Fibroblast of the aortic adventitia (primary cell): Measurements from ENCODE around the gene IREB2. TPM values are rescaled to one million over a fixed set of nuclear protein-coding genes. Genes with fewer than 3 reads are reported as not detected.
A peak's percentile ranks its signal among the peaks of the same experiment; 100 is the strongest.

Source experiments
- DNase-seq: peaks from one replicate; pipeline ENCODE4 v3.0.0-alpha.2; 2010; ENCODE audit warnings: low read depth
- H3K4me3 ChIP-seq: 2 replicates; pipeline ENCODE4 v1.5.1; 2011; ENCODE audit warnings: low read depth, mild to moderate bottlenecking, control low read depth, low read length, moderate library complexity
- total RNA-seq: library from RNA; depleted of rRNA; stranded (reverse); fragments of >200 nt; gene quantifications from 2 replicates; pipeline ENCODE4 v1.2.3, GENCODE V29; 2012; ENCODE audit warnings: low replicate concordance
- TF ChIP-seq, protein P1 (sequence below): IDR thresholded peaks from 2 replicates; pipeline ENCODE4 v1.5.1; 2011; ENCODE audit warnings: mild to moderate bottlenecking, low read length, control low read depth, inconsistent platforms; ENCODE audit not compliant: insufficient read depth

Gene IREB2, protein sequence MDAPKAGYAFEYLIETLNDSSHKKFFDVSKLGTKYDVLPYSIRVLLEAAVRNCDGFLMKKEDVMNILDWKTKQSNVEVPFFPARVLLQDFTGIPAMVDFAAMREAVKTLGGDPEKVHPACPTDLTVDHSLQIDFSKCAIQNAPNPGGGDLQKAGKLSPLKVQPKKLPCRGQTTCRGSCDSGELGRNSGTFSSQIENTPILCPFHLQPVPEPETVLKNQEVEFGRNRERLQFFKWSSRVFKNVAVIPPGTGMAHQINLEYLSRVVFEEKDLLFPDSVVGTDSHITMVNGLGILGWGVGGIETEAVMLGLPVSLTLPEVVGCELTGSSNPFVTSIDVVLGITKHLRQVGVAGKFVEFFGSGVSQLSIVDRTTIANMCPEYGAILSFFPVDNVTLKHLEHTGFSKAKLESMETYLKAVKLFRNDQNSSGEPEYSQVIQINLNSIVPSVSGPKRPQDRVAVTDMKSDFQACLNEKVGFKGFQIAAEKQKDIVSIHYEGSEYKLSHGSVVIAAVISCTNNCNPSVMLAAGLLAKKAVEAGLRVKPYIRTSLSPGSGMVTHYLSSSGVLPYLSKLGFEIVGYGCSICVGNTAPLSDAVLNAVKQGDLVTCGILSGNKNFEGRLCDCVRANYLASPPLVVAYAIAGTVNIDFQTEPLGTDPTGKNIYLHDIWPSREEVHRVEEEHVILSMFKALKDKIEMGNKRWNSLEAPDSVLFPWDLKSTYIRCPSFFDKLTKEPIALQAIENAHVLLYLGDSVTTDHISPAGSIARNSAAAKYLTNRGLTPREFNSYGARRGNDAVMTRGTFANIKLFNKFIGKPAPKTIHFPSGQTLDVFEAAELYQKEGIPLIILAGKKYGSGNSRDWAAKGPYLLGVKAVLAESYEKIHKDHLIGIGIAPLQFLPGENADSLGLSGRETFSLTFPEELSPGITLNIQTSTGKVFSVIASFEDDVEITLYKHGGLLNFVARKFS
- 25.1 and 28.1 TPM in 2 replicates for total RNA-seq

DNA sequence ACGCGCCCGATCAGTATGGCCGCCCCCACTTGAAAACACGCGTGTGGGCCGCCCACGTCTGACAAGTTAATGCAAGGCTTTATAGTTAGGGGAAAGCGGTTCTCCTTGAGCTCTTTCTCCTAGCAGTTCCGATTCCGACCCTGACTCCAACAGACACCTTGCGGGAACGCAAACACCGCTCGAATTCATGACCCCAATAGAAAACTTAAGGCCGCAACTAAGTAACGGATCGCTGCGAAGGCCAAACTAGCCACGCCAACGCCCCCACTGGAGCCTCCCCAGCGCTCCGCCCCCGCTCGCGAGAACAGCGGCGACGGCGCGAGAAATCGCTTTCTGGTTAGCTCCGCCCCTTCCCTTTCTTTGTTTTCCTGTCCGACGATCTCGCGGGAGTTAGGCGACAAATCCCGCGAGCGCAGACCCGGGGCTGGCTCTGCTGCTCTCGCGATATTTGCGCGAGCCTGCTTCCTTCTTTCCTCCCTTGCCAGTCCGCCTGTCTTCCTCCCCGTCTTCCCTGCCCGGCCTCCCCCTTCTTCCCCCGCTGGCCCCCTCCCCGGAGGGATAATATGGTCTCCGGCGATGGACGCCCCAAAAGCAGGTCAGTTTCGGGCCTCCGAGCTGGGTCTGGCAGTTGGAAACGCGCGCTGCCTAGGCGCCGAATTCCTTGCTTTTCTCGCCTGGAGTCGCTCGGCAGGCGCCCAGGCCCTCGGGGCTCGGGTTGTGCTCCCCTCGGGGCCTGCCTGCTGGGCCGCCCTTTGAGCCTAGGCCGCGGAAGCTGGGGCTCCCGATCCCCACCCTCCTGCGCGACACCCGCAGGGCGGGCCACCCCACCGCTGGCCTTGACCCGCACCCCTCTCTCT is at the start of gene IREB2:
Gene IREB2, plus strand, starts transcription at position 455 of the 857 bp plus-strand sequence. Its CDS starts 122 bp downstream, at position 577.
- H3K4me3 ChIP-seq, result peak within 1 kb of the TSS; percentile 93
- DNase-seq, result peak; percentile 99
- TF ChIP-seq, protein P1, sequence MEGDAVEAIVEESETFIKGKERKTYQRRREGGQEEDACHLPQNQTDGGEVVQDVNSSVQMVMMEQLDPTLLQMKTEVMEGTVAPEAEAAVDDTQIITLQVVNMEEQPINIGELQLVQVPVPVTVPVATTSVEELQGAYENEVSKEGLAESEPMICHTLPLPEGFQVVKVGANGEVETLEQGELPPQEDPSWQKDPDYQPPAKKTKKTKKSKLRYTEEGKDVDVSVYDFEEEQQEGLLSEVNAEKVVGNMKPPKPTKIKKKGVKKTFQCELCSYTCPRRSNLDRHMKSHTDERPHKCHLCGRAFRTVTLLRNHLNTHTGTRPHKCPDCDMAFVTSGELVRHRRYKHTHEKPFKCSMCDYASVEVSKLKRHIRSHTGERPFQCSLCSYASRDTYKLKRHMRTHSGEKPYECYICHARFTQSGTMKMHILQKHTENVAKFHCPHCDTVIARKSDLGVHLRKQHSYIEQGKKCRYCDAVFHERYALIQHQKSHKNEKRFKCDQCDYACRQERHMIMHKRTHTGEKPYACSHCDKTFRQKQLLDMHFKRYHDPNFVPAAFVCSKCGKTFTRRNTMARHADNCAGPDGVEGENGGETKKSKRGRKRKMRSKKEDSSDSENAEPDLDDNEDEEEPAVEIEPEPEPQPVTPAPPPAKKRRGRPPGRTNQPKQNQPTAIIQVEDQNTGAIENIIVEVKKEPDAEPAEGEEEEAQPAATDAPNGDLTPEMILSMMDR, result no peak

DNA sequence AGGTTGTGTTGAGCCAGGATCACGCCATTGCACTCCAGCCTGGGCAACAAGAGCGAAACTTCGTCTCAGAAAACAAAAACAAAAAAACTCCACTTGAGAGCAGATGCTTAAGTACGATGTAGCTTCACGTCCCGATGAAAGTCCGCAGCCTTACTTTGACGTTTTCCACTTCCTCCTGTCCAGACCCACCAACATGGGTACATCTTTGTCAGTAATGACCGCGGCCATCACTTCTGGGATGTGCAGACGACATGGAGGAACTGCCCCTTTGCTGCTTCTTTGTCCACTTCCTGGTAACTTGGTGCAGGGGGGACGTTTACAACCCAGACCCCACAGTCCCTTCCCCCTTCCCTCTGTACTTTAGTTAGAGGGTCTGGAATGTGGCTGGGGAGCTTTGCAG is 49.2 kb upstream of the IREB2 start:
- TF ChIP-seq, protein P1, result no peak
- no peak overlapping the region for H3K4me3 ChIP-seq
- DNase-seq, result no peak

DNA sequence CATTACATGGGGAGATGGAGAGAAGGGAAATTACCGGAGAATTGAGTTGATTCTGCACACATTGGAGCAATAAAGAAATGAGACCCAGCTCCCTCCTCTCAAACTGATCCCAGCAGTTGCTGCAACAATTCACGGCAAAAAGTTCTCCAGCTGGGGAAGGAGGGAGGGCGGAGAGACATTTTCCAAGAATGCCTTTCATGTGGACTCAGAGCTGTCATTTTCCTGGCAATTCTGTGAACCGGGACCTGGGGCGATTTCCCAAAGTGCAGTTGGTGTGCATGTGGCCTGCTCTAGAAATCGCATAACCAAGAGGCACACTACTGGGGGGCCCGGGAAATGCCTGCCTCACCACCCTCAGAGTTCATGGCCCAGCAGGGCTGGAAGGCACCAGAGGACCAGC is 48.7 kb upstream of the IREB2 start:
- TF ChIP-seq, protein P1, result no peak
- peak; percentile 50 for DNase-seq
- no peak overlapping the region for H3K4me3 ChIP-seq

DNA sequence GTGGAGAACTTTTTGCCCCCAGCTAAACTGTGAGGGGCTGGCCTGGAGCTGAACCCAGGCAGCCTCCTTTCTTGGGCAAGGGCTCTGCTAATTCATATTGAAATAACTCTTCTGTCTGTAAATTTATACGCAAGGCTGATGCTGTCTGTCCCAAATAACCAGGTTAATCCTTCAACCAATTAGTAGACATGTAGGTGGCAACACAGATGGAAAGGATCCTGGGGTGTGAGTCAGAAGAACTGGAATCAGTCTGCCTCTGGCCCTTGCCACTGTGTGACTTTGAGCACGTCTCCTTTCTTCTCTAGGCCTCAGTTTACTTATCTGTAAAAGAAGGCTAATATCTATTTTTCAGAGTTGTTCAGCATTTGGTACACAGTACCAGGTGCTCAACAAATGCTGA is 48.3 kb upstream of the IREB2 start:
- DNase-seq, result no peak
- TF ChIP-seq, protein P1, result no peak

DNA sequence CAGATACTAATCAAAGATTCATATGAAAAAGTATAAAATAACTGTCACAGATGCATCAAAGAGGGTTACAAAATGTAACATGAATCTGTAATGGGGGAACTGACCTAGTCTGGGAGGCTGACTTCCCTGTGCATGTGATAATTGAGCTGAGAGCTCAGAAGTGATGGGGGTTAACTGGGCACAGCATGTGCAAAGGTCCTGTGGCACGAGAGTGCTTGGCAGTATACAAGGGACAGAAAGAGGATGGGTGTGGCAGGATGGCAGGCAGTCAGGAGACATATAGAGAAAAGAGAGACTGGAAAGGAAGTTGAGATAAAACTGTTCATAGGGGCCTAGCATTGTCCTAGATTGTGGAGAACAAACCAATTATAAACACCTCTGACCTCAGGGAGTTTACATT is 47.8 kb upstream of the IREB2 start:
- H3K4me3 ChIP-seq, result no peak overlapping the region
- TF ChIP-seq, protein P1, result no peak
- DNase-seq, result no peak

More for the DNA sequence above, 48.3 kb upstream of the IREB2 start:
- no peak overlapping the region for H3K4me3 ChIP-seq

DNA sequence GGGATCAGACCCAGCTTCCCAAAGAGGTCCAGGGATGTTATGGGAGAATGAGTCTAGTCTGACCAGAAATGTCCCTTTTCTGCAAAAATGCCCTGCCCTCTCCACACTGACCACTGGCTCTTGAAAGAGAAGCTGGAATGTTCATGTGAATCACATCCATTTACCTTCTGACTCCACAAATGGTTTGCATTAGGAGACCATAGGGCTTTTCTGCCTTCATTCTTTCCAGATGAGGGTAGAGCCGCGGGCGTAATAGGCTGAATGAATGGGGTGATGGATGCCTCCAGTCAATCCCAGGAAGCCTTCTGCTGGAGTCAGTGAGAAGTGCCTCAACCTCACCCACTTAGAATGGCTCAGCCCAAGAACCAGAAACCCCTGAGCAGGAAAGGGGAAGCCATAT is 47.2 kb upstream of the IREB2 start:
- no peak for DNase-seq
- TF ChIP-seq, protein P1, result no peak
- no peak overlapping the region for H3K4me3 ChIP-seq
